ENCODE results near the gene FEN1. TPM values are rescaled to one million over a fixed set of nuclear protein-coding genes. Genes with fewer than 3 reads are reported as not detected.

Gene FEN1
- total and polyA plus RNA-seq, 2 of the 8 experiments (the other 6 are each of a cell fraction or from before 2014, with no cell fraction given) = 52.6 to 86.1 TPM

DNA sequence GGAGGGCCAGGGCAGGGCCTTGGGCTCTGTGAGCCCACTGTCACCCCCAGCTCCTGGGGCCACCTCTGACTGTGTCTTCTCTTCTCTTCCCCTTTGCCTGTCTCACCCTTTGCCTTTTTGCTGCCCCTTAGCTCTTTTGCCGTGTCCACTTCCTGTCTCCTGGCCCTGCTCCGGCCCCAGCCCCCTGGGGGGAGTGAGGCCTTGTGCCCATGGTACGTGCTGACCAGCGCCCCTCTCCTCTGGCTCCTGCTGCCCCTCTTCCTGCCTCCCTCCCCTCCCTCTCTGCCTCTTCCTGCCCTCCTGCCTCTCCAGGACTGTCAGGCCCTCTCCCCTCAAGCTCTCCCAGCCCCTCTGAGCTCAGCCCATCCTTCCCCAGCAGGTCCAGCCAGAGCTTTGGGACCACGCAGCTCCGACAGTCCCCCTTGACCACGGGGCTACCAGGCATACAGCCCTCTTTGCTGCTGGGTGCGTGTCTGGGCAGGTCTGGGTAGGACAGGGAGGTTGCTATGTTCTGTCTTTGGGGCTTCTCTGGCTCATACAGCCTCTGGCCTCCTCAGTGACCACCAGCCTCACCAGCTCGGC is 12.0 kb upstream of the FEN1 start:
- Histone ChIP-seq H3K9me3 (ENCODE audit: insufficient read depth in 2 of 2, low read depth in 1 of 2, low read length in 1 of 2) (no peaks in the 10 kb centered on the region), H2AK5ac (ENCODE audit: low read depth, low read length) (no peak overlapping the region), H2BK120ac (replicated peaks; ENCODE audit: low read depth, low read length) (no peak overlapping the region), H3K36me3 (ENCODE audit: control insufficient read depth in 2 of 4, insufficient read depth in 4 of 4, low read length in 3 of 4) (peaks cover 0 to 9% (median 4%) of the 10 kb centered on the region in 4 experiments; a peak in 5 of 8 replicates), H3K23me2 (ENCODE audit: low read depth, low read length) (no peaks in the 10 kb centered on the region), H4K91ac (replicated peaks; ENCODE audit: insufficient read length, low read length) (peak overlapping the region; percentile 48), H3K4me1 (replicated peaks in 1 of 4; ENCODE audit: control insufficient read depth in 3 of 4, insufficient read depth in 4 of 4, low read length in 3 of 4) (peaks cover 0 to 7% (median 5%) of the 10 kb centered on the region in 4 experiments; a peak in 6 of 7 replicates), H4K8ac (ENCODE audit: extremely low read depth, insufficient read depth, low read length) (no peak overlapping the region), H3K9ac (replicated peaks in 1 of 4; ENCODE audit: extremely low read depth in 1 of 4, low read depth in 3 of 4, low read length in 3 of 4) (no peak overlapping the region), H2BK12ac (ENCODE audit: low read depth, low read length) (0 out of 2 replicates have a peak overlapping the region, but pooled peaks have one; percentile 43), H3K56ac (replicated peaks; ENCODE audit: insufficient read length, low read depth, low read length) (no peak overlapping the region), H3K14ac (ENCODE audit: insufficient read length) (no peak overlapping the region), H3K4me3 (ENCODE audit: extremely low read depth in 1 of 4, insufficient read depth in 2 of 4, low read depth in 3 of 4, low read length in 4 of 4) (no peak overlapping the region), H2BK5ac (ENCODE audit: low read depth, low read length) (no peak overlapping the region), H2BK20ac (ENCODE audit: low read length) (no peak overlapping the region), H4K5ac (ENCODE audit: insufficient read length, low read depth, low read length) (no peak overlapping the region), H4K20me1 (replicated peaks in 1 of 2; ENCODE audit: control insufficient read depth in 1 of 2, insufficient read depth in 2 of 2, low read length in 2 of 2) (peaks cover 0 to 6% of the 10 kb centered on the region in 2 experiments), H3K79me2 (ENCODE audit: control insufficient read depth in 1 of 2, insufficient read depth in 2 of 2, low read length in 2 of 2) (no peaks in the 10 kb centered on the region), H3K4ac (replicated peaks; ENCODE audit: insufficient read length, low read depth, low read length) (peak overlapping the region; percentile 71), H3K4me2 (ENCODE audit: insufficient read depth in 1 of 2, low read depth in 2 of 2, low read length in 2 of 2) (no peak overlapping the region), H2BK15ac (ENCODE audit: low read length) (no peak overlapping the region), H3K23ac (ENCODE audit: insufficient read length) (no peak overlapping the region), H3K27ac (ENCODE audit: low read depth, low read length) (no peak overlapping the region), H3K27me3 (replicated peaks in 1 of 4; ENCODE audit: control insufficient read depth in 3 of 4, extremely low read depth in 1 of 4, insufficient read depth in 3 of 4, low read length in 3 of 4) (no peaks in the 10 kb centered on the region; a peak in 1 of 7 replicates), H3K18ac (ENCODE audit: extremely low read depth, low read length) (no peak overlapping the region), H2AFZ (ENCODE audit: low read length) (no peak overlapping the region), H3K79me1 (ENCODE audit: low read depth, low read length) (no peaks in the 10 kb centered on the region)
- FAIRE-seq (no peak), DNase-seq (ENCODE audit: low read depth in 1 of 2, low spot score in 2 of 2) (no peak)
- 91% methylated on average over 7 of the region's 9 CpGs; no CpG with 5 or more reads in 1 of the 2 experiments for WGBS, 2 experiments (ENCODE audit: extremely low coverage in 1 of 2, insufficient coverage in 1 of 2, insufficient read length in 1 of 2, insufficient replicate concordance in 2 of 2, low coverage in 1 of 2, low lambda C conversion rate in 2 of 2, missing lambda C conversion rate in 1 of 2)
- ChIA-PET POLR2A (ENCODE audit: partially characterized antibody) (interaction anchor here (0.5 to 5.2 kb wide), 7 partner anchors 10 to 522 kb away, joined by 3 to 56 read pairs (median 5); partner anchors contain the start of genes FEN1 and TMEM258), CTCF (ENCODE audit: partially characterized antibody) (interaction anchor here (0.7 to 7.2 kb wide), 9 partner anchors 9 to 46 kb away, joined by 3 to 48 read pairs (median 6); partner anchors contain the start of genes FEN1, MYRF and TMEM258)
- TF ChIP-seq SP4 (IDR thresholded peaks at IDR 0.05; ENCODE audit: low read length) (no peak), POU5F1 (IDR thresholded peaks at IDR 0.05; ENCODE audit: low read depth, low read length) (no peak), CHD2 (IDR thresholded peaks at IDR 0.05; ENCODE audit: low read length) (no peak), KDM1A (IDR thresholded peaks at IDR 0.05; ENCODE audit: borderline replicate concordance, low read length) (no peak), KDM4A (IDR thresholded peaks at IDR 0.05; ENCODE audit: low read depth, low read length, severe bottlenecking) (no peak), RAD21 (IDR thresholded peaks at IDR 0.05 in 1 of 2, conservative IDR thresholded peaks at IDR 0.05 in 1 of 2; ENCODE audit: low read depth in 2 of 2, low read length in 2 of 2) (no peak), PHF8 (conservative IDR thresholded peaks at IDR 0.05; ENCODE audit: low read depth, low read length) (no peak), HDAC6 (IDR thresholded peaks at IDR 0.05; ENCODE audit: low read depth, low read length) (no peak), CBX5 (IDR thresholded peaks at IDR 0.05; ENCODE audit: low read depth, low read length) (no peak)
- TF ChIP-seq, protein P1, sequence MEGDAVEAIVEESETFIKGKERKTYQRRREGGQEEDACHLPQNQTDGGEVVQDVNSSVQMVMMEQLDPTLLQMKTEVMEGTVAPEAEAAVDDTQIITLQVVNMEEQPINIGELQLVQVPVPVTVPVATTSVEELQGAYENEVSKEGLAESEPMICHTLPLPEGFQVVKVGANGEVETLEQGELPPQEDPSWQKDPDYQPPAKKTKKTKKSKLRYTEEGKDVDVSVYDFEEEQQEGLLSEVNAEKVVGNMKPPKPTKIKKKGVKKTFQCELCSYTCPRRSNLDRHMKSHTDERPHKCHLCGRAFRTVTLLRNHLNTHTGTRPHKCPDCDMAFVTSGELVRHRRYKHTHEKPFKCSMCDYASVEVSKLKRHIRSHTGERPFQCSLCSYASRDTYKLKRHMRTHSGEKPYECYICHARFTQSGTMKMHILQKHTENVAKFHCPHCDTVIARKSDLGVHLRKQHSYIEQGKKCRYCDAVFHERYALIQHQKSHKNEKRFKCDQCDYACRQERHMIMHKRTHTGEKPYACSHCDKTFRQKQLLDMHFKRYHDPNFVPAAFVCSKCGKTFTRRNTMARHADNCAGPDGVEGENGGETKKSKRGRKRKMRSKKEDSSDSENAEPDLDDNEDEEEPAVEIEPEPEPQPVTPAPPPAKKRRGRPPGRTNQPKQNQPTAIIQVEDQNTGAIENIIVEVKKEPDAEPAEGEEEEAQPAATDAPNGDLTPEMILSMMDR (IDR thresholded peaks at IDR 0.05; ENCODE audit: control extremely low read depth in 1 of 3, insufficient read depth in 1 of 3, low read depth in 1 of 3, low read length in 3 of 3) = no peak
